Gastrocnemius medialis (tissue), 4 donors: ENCODE measurements around the gene TMEM213. TPM values are rescaled to one million over a fixed set of nuclear protein-coding genes. Genes with fewer than 3 reads are reported as not detected.
A peak's percentile ranks its signal among the peaks of the same experiment; 100 is the strongest.

ENCODE experiments used
- ATAC-seq, 2 donors: fragments of 150-250 bp; one replicate each; pipeline ENCODE4 v1.9.1; 2016
- DNase-seq, 2 donors: peaks; one replicate each; pipeline ENCODE4 v3.0.0-alpha.2; 2019
- H3K27ac ChIP-seq, 4 donors: fragments of 200-600 bp; sonication (generic); 1 replicate in 1 of 4; 2 replicates in 3 of 4; pipeline ENCODE4 v1.5.1; 2016 to 2018; ENCODE audit warnings: mild to moderate bottlenecking in 2 of 4, moderate library complexity in 1 of 4
- H3K27me3 ChIP-seq, 3 donors: fragments of 200-600 bp; sonication (generic) in 2 of 3; 1 replicate in 1 of 3; 2 replicates in 2 of 3; pipeline versions ENCODE4 v1.5.1 to v1.6.0; 2016 to 2019; ENCODE audit warnings: mild to moderate bottlenecking in 1 of 3, moderate library complexity in 1 of 3
- H3K36me3 ChIP-seq, 2 donors: fragments of 200-600 bp; sonication (generic) in 1 of 2; one replicate each; pipeline ENCODE4 v1.5.1; 2017 to 2018
- H3K4me1 ChIP-seq, 2 donors: fragments of 200-600 bp; sonication (generic) in 1 of 2; one replicate each; pipeline ENCODE4 v1.5.1; 2016 to 2017; ENCODE audit warnings: mild to moderate bottlenecking in 2 of 2
- H3K4me3 ChIP-seq, 4 donors: fragments of 200-600 bp; sonication (generic) in 3 of 4; 1 replicate in 1 of 4; 2 replicates in 3 of 4; pipeline ENCODE4 v1.5.1; 2016 to 2019; ENCODE audit warnings: mild to moderate bottlenecking in 2 of 4
- H3K9me3 ChIP-seq, 3 donors: fragments of 200-600 bp; sonication (generic) in 2 of 3; 1 replicate in 1 of 3; 2 replicates in 2 of 3; pipeline ENCODE4 v1.5.1; 2016 to 2019
- CTCF ChIP-seq, 5 experiments: fragments of 450-650 bp in 3 of 5; fragments of 200-600 bp in 2 of 5; sonication (generic) in 2 of 5; IDR thresholded peaks in 4 of 5; conservative IDR thresholded peaks in 1 of 5; 1 replicate in 4 of 5; 2 replicates in 1 of 5; pipeline ENCODE4 v1.5.1; 2016 to 2019; ENCODE audit warnings: antibody characterized with exemption in 5 of 5, mild to moderate bottlenecking in 3 of 5, moderate library complexity in 3 of 5
- POLR2A ChIP-seq, 2 donors: fragments of 450-650 bp; IDR thresholded peaks; one replicate each; pipeline ENCODE4 v1.6.1; 2017; ENCODE audit warnings: antibody characterized with exemption in 2 of 2, mild to moderate bottlenecking in 2 of 2, moderate library complexity in 2 of 2
- in situ Hi-C, 4 donors: fragments of 200-750 bp; cut with MboI; loops; one replicate each; pipeline versions ENCODE4 v1.15.0 to v1.8.0; 2017; ENCODE audit warnings: low sequenced_read_pairs in 4 of 4
- intact Hi-C: fragments of 100-400 bp; cut with DNase I; formaldehyde crosslinking; loops from one replicate; pipeline ENCODE4 v1.15.1; 2023; ENCODE audit warnings: low total_unique reads
- total RNA-seq, 4 donors: library from RNA; depleted of rRNA; stranded (reverse); fragments of >200 nt; gene quantifications; one replicate each; pipeline versions ENCODE4 v1.1.0 to v1.2.3, GENCODE V29; 2016

Gene TMEM213
- total RNA-seq, 4 donors from 2014 or later = not detected

- Histone ChIP-seq H3K4me1 (no peaks in the 10 kb centered on the region), H3K9me3 (no peaks in the 10 kb centered on the region), H3K27ac (no peak overlapping the region), H3K27me3 (no peaks in the 10 kb centered on the region), H3K4me3 (peak overlapping the region in 1 of 4 donors; percentile 15), H3K36me3 (no peaks in the 10 kb centered on the region)
- ATAC-seq (no peak), DNase-seq (no peak)
- in situ Hi-C loops (no loop called here), intact Hi-C loops (no loop called here)
- TF ChIP-seq POLR2A (IDR thresholded peaks at IDR 0.05) (no peak), CTCF (IDR thresholded peaks at IDR 0.05 in 4 of 5, conservative IDR thresholded peaks at IDR 0.05 in 1 of 5) (no peak)
Measured at GRCh38 chr7:138838166-138838565, 40.4 kb downstream of the TMEM213 start.

- no peak for DNase-seq
- in situ Hi-C loops (no loop called here), intact Hi-C loops (no loop called here)
- Histone ChIP-seq H3K4me3 (no peak overlapping the region), H3K9me3 (no peaks in the 10 kb centered on the region), H3K27ac (no peak overlapping the region), H3K4me1 (no peaks in the 10 kb centered on the region), H3K27me3 (no peaks in the 10 kb centered on the region), H3K36me3 (no peaks in the 10 kb centered on the region)
- ATAC-seq = no peak
- TF ChIP-seq POLR2A (IDR thresholded peaks at IDR 0.05) (no peak), CTCF (IDR thresholded peaks at IDR 0.05 in 4 of 5, conservative IDR thresholded peaks at IDR 0.05 in 1 of 5) (no peak)
Measured at GRCh38 chr7:138842111-138842510, 44.3 kb downstream of the TMEM213 start.

- DNase-seq = no peak
- no peaks in the 10 kb centered on the region for H3K4me1 ChIP-seq
- no peaks in the 10 kb centered on the region for H3K36me3 ChIP-seq
- no peak overlapping the region for H3K27ac ChIP-seq
- in situ Hi-C loops (no loop called here), intact Hi-C loops (no loop called here)
- ATAC-seq = no peak
- no peaks in the 10 kb centered on the region for H3K9me3 ChIP-seq
- no peak overlapping the region for H3K4me3 ChIP-seq
- TF ChIP-seq POLR2A (IDR thresholded peaks at IDR 0.05) (no peak), CTCF (IDR thresholded peaks at IDR 0.05 in 4 of 5, conservative IDR thresholded peaks at IDR 0.05 in 1 of 5) (no peak)
- H3K27me3 ChIP-seq = no peaks in the 10 kb centered on the region
Measured at GRCh38 chr7:138843632-138844580, 46.1 kb downstream of the TMEM213 start.

GRCh38 chr7:138845711-138846110 is 47.9 kb downstream of the TMEM213 start:
- intact Hi-C loops = no loop called here
- H3K9me3 ChIP-seq = no peaks in the 10 kb centered on the region
- in situ Hi-C loops = no loop called here
- DNase-seq (no peak), ATAC-seq (no peak)
- H3K4me1 ChIP-seq = no peaks in the 10 kb centered on the region
- H3K27ac ChIP-seq = no peak overlapping the region
- TF ChIP-seq CTCF (IDR thresholded peaks at IDR 0.05 in 4 of 5, conservative IDR thresholded peaks at IDR 0.05 in 1 of 5) (no peak), POLR2A (IDR thresholded peaks at IDR 0.05) (no peak)
- H3K27me3 ChIP-seq = no peaks in the 10 kb centered on the region
- no peak overlapping the region for H3K4me3 ChIP-seq
- H3K36me3 ChIP-seq = no peaks in the 10 kb centered on the region
